Parathyroid adenoma (tissue), 2 donors: Measurements from ENCODE around the gene PSME1.

Experiments
- H2AFZ ChIP-seq: fragments of 300-600 bp; sonication (generic); one replicate; pipeline ENCODE4 v1.7.0; 2017; ENCODE audit warnings: antibody characterized with exemption, mild to moderate bottlenecking
- H3K27ac ChIP-seq: fragments of 300-600 bp; sonication (generic); one replicate; pipeline ENCODE4 v1.7.0; 2017
- H3K27me3 ChIP-seq: fragments of 300-600 bp; sonication (generic); one replicate; pipeline ENCODE4 v1.7.0; 2017; ENCODE audit warnings: low read length; ENCODE audit not compliant: control insufficient read depth, insufficient read depth
- H3K36me3 ChIP-seq: fragments of 300-600 bp; sonication (generic); one replicate; pipeline ENCODE4 v1.7.0; 2017; ENCODE audit warnings: low read length; ENCODE audit not compliant: control insufficient read depth, insufficient read depth
- H3K4me1 ChIP-seq: fragments of 300-600 bp; sonication (generic); one replicate; pipeline ENCODE4 v1.7.0; 2017; ENCODE audit warnings: control low read depth
- H3K4me2 ChIP-seq: fragments of 300-600 bp; sonication (generic); one replicate; pipeline ENCODE4 v1.7.0; 2017; ENCODE audit warnings: low read length
- H3K4me3 ChIP-seq: fragments of 300-600 bp; sonication (generic); one replicate; pipeline ENCODE4 v1.7.0; 2017; ENCODE audit warnings: low read depth, low read length
- H3K79me2 ChIP-seq: fragments of 300-600 bp; sonication (generic); one replicate; pipeline ENCODE4 v1.7.0; 2017; ENCODE audit warnings: control low read depth
- H3K9ac ChIP-seq: fragments of 300-600 bp; sonication (generic); one replicate; pipeline ENCODE4 v1.7.0; 2017; ENCODE audit warnings: mild to moderate bottlenecking
- H3K9me3 ChIP-seq: fragments of 300-600 bp; sonication (generic); one replicate; pipeline ENCODE4 v1.7.0; 2017; ENCODE audit warnings: low read length; ENCODE audit not compliant: control insufficient read depth
- CTCF ChIP-seq: fragments of 300-600 bp; sonication (generic); IDR thresholded peaks from one replicate; pipeline ENCODE4 v1.7.0; 2017; ENCODE audit warnings: antibody characterized with exemption, mild to moderate bottlenecking
- donor health status: primary hyperparathyroidism.

PSME1 gene

GRCh38 chr14:24187539-24187915, 51.5 kb downstream of the PSME1 start:
- Histone ChIP-seq H3K9me3 (no peaks in the 10 kb centered on the region), H3K27me3 (no peaks in the 10 kb centered on the region), H3K4me2 (peak overlapping the region; percentile 86), H2AFZ (no peak overlapping the region), H3K4me1 (peaks cover 11% of the 10 kb centered on the region), H3K79me2 (no peaks in the 10 kb centered on the region), H3K4me3 (peak overlapping the region; percentile 81), H3K36me3 (no peaks in the 10 kb centered on the region), H3K9ac (no peak overlapping the region), H3K27ac (no peak overlapping the region)
- TF ChIP-seq CTCF = no peak
